Activated CD4-positive, alpha-beta T cell treated with anti-CD3 and anti-CD28 coated beads for 24 hours (primary cell): ENCODE data around the gene ELMOD3.
"Not testable (repeated sequence)": the region's sequence is repeated elsewhere in the genome, so short reads cannot be mapped to it uniquely, and the experiment has no call there.

Source experiments
- DNase-seq, 2 donors: peaks; one replicate each; pipeline ENCODE4 v3.0.0-alpha.2; 2020; ENCODE audit warnings: low read depth in 2 of 2

Gene ELMOD3

GRCh38 chr2:85354286-85355072 lies at the start of gene ELMOD3, which contains the start of gene RETSAT:
Gene ELMOD3, plus strand, starts transcription at chr2:85354769. Its CDS starts 2,430 bp downstream, at chr2:85357199.
Gene RETSAT, minus strand, starts transcription at chr2:85354528. Its CDS starts 21 bp downstream, at chr2:85354507.
- DNase-seq: peak; percentile 93

- DNase-seq: no peak
These were observed 47.1 kb upstream of the ELMOD3 start for GRCh38 chr2:85307527-85307897.

- DNase-seq: no peak
These were observed 46.4 kb upstream of the ELMOD3 start for GRCh38 chr2:85308201-85308600.

DNA sequence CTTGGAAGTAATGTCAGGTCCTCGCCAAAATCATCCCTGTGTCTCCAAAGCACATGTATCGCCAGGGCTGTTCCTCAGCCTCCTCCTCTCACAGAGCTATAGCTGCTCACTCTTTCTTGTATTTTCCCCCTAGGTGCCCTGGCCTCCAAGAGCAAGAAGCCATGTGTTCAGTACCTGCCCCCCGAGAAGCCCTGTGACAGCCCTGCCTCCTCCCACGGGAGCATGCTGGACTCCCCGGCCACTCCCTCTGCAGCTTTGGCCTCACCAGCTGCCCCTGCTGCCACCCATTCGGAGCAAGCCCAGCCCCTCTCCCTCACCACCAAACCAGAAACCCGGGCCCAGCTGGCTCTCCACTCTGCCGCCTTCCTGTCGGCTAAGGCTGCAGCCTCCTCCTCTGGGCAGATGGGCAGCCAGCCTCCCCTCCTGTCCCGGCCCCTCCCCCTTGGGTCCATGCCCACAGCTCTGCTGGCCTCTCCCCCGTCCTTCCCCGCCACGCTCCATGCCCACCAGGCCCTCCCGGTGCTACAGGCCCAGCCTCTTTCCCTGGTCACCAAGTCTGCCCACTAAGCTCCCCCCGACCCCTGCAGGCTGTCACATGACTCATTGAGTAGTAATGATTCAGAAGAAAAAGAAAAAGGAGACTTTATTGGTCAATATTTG lies 45.5 kb upstream of the ELMOD3 start:
- DNase-seq: no peak

DNA sequence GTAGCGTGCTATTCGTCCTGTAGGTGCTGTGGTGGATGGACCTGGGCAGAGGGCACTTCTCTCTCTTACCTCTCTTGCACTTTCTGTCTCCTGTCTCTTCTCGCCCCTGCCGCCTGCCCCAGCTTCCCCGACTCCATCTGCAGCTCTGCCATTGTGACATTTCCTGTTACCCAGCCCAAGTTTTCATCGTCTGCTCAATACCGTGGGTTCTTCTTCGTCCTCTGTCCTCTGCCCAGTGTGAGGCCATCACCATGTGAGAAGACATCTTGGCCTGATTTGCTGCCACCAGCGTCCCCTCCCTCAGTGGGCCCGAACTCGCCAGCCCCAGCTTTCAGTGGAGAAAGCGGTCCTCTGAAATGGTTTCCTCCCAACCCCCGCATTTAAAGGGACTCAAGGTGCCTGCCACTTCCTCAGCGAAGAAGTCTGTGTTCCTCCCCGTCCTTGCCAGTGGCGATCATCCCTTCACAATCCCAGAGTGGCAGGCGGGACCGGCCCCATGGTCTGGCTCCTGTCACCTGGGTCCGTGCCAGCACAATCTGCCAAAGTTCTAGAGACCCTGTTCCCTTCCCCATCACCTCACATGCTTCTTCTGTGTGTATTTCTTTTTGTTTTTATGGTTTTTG lies 44.8 kb upstream of the ELMOD3 start:
- DNase-seq: no peak

DNA sequence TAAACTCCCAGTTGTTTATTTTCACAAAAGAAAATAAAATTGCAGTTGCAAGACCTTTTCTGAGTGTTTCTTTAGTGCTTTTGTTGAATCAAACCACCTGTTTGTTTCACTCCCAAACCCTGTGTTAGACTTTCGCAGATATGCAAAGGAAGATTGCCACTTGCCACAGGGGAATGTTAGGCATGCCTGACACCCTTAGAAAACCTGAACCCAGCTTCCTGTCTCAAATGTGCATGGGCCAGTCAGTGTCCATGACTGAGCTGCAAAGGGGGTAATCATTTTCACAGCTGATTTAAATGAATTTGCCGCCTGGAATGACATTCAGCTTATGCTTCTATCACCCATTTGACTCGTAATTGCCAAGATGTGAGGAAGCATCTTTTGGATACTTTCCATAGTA lies 44.2 kb upstream of the ELMOD3 start:
- DNase-seq: no peak

DNA sequence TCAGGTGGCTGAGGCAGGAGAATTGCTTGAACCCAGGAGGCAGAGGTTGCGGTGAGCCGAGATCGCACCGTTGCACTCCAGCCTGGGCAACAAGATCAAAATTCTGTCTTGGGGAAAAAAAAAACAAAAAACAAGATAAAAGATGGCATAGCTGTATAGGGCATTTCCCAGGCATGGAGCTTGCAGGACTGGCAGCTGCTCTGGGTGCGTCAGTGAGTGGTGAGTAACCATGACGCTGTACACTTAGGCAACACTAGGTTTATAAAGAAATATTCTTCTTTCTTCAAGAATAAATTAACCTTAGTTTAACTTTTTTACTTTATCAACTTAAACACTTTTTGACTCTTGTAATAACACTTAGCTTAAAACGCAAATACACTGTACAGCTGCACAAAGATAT lies 42.2 kb upstream of the ELMOD3 start:
- DNase-seq: no peak

DNA sequence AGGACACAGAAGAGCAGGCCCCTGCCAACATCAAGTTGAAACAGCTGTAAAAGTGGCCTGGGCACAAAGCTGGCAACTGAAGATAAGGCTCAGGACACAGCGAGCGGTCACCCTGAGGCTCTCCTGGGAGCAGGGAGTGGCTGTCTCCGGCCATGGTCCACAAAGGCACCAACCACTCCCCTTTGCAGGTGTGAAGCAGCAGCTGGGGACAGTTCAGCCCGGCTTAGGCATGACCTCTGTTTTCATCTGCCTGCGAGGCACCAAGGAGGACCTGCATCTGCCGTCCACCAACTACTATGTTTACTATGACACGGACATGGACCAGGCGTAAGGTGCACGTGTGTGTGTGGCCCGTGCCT lies 39.7 kb upstream of the ELMOD3 start:
- no peak for DNase-seq

DNA sequence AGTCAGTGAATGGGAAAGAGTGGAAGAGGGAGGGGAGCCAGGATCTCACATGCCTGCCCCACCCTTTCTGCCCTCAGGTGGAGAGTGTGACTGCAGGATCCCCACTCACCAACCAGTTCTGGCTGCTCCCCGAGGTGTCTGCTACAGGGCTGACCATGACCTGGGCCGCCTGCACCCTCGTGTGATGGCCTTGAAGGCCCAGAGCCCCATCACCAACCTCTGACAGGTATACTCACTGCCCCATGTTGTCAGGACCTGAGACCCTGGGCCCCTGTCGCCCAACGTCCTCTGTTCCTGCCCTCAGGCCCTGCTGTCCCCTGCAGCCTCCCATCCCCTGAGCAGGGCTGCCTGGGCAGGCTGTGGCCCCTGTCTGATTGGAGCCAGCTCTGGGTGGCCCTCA lies 38.6 kb upstream of the ELMOD3 start:
- DNase-seq: not testable (repeated sequence)

GRCh38 chr2:85318222-85319074 lies 36.1 kb upstream of the ELMOD3 start:
- no peak for DNase-seq

DNA sequence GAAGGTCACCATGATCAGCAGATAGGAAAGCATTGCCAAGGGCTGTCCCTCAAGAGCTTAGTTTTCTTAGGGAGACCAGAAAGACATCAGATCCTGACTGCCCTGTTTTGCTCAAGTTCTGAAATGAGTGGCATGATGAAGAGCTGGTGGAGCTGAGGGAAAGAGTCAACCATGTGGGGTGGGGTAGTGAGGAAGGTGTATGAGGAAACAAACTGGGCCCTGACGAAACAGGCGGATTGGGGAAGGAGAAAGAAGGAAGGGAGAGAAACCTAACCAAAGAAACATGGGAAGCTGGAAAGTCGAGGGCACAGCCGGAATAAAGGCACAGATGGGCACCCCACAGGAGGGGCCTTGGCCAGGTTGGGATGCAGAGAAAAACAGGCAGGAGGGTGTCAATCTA lies 34.8 kb upstream of the ELMOD3 start:
- DNase-seq: no peak

- no peak for DNase-seq
These were observed 31.1 kb upstream of the ELMOD3 start for GRCh38 chr2:85323351-85323987.

DNA sequence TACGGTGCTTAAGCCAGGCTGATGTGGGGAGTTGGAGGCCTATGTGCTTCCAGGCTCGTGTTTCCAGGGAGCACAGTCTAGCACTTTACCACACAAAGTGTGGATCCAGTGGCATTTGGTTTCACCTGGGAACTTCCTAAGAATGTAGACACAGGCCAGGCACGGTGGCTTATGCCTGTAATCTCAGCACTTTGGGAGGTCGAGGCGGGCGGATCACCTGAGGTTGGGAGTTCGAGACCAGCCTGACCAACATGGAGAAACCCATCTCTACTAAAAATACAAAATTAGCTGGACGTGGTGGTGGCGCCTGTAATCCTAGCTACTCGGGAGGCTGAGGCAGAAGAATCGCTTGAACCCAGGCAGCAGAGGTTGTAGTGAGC lies 30.6 kb upstream of the ELMOD3 start:
- not testable (repeated sequence) for DNase-seq

GRCh38 chr2:85324639-85325465 lies 29.7 kb upstream of the ELMOD3 start:
- DNase-seq: no peak

DNA sequence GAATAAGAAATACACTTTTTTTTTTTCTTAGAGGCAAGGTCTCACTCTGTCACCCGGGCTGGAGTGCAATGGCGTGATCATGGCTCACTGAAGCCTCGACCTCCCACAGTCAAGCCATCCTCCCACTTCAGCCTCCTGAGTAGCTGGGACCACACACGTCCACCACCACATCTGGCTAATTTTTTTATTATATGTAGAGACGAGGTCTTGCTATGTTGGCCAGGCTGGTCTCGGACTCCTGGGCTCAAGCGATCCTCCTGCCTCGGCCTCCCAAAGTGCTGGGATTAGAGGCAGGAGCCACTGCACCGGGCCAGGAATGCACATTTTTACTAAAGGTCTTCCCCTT lies 29.1 kb upstream of the ELMOD3 start:
- DNase-seq: no peak

DNA sequence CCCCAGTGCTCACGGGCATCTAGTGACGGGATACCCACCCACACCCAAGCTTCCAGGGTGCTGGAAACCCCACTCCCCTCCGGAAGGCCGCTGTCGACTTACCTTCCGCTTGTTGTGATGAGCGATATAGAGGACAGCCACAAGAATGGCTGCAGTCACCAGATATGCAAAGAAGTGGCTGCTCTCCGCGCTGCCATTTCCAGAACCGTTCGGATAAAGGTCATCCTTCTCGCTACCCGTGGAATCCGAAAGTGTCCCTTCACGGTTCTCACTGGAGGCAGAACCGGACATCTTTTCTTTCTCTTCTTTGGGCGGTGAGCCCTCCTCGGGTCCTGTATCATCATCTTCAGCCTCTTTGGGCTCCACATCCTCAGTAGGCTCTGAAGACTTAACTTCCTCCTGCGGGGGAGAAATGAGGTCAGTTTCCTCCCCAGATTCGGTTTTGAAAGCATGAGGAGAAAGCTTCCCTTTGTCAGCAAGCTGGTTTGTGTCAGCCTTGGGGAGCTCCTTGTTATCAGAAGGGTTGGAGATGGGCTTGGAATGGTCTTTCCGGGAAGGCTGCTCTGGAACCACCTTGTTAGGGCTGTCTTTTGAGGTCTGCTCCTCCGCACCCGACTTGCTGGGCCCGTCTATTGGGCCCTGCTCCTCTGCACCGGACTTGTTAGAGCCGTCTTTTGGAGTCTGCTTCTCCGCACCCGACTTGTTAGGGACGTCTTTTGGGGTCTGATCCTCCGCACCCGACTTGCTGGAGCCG lies 28.0 kb upstream of the ELMOD3 start:
- DNase-seq: no peak

GRCh38 chr2:85327160-85327821 lies 27.3 kb upstream of the ELMOD3 start:
- peak in 1 of 2 donors; percentile 35 for DNase-seq

DNA sequence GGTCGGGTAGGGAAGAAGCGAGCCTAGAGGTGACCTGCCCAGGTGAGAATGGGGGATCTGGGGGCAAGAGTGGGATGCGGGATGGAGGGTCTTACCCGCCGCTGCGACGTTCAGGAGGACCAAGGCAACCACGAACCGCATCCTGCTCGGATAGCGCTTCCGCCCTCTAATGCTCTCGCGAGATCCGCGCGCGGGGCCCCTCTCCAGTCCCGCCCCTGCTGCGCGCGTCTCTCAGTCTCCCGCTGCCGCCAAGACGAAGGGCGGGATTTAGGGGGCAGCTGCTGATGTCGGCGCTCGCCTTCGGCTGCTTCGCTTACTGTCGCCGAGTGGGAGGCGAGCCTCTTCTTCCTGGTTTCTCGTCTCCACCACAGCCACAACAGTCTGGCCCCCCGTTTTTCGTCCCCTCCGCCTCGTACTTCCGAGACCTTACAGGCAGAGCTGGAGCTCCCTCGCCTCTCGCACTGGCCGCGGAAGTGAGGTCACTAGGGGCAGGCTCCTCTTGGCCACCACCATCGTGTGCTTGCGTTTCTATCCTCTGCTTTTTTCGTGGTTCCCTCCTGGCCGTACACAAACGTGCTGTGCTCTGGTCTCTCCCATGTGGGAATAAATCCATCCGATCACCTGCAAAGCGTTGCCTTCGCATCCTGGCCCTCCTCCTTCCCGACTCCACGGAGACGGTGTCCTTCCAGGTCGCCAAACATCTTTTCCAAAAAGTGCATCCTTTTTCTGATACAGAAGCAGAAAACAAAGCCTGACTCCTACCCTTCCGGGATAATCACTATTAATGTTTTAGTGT lies 26.5 kb upstream of the ELMOD3 start, which contains the start of gene TGOLN2:
Gene TGOLN2, minus strand, starts transcription at position 168 of the 796 bp plus-strand sequence. Its CDS starts 27 bp downstream, at position 141.
- DNase-seq: peak; percentile 86 to 92
